ENCODE measurements around the gene DDA1. TPM values are rescaled to one million over a fixed set of nuclear protein-coding genes. Genes with fewer than 3 reads are reported as not detected.

The DDA1 gene
- total RNA-seq, 1 donor from 2014 or later = 21.9 TPM

DNA sequence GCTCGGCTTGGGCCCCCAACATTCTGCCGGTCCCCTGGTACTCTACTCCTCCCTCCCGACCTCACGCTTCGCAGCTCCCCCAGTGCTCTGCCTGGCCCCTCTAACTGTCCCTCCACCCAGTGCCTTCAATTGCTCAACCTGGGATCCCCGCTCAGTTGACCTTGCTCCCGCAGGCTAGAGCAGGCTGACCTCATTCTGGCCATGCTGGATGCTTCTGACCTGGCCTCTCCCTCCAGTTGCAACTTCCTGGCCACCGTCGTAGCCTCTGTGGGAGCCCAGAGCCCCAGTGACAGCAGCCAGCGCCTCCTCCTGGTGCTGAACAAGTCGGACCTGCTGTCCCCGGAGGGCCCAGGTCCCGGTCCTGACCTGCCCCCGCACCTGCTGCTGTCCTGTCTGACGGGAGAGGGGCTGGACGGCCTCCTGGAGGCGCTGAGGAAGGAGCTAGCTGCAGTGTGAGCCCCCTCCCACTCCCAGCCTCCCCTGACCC is 31.6 kb downstream of the DDA1 start:
- no peak overlapping the region for H3K4me3 Mint-ChIP-seq
- no peak overlapping the region for H3K27ac ChIP-seq
- no peak for TF ChIP-seq EZH2 (IDR thresholded peaks at IDR 0.05)
- TF ChIP-seq, protein P1, sequence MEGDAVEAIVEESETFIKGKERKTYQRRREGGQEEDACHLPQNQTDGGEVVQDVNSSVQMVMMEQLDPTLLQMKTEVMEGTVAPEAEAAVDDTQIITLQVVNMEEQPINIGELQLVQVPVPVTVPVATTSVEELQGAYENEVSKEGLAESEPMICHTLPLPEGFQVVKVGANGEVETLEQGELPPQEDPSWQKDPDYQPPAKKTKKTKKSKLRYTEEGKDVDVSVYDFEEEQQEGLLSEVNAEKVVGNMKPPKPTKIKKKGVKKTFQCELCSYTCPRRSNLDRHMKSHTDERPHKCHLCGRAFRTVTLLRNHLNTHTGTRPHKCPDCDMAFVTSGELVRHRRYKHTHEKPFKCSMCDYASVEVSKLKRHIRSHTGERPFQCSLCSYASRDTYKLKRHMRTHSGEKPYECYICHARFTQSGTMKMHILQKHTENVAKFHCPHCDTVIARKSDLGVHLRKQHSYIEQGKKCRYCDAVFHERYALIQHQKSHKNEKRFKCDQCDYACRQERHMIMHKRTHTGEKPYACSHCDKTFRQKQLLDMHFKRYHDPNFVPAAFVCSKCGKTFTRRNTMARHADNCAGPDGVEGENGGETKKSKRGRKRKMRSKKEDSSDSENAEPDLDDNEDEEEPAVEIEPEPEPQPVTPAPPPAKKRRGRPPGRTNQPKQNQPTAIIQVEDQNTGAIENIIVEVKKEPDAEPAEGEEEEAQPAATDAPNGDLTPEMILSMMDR (IDR thresholded peaks at IDR 0.05) = no peak
- TF ChIP-seq EZH2phosphoT487 (IDR thresholded peaks at IDR 0.05) = no peak
- no peak overlapping the region for H3K9ac ChIP-seq
- no peaks in the 10 kb centered on the region for H4K20me1 ChIP-seq (ENCODE audit: low read depth)
- peaks cover 10% of the 10 kb centered on the region for H3K79me2 ChIP-seq (ENCODE audit: low read depth)
- H3K9me3 ChIP-seq (ENCODE audit: low read depth) = no peaks in the 10 kb centered on the region
- H3K4me3 ChIP-seq = no peak overlapping the region
- H3K36me3 Mint-ChIP-seq = no peaks in the 10 kb centered on the region
- H3K27ac Mint-ChIP-seq = no peak overlapping the region
- peaks cover 5% of the 10 kb centered on the region for H3K4me1 Mint-ChIP-seq
- DNase-seq (ENCODE audit: low spot score) = no peak
- H3K4me2 ChIP-seq = no peak overlapping the region
- no peak overlapping the region for H2AFZ ChIP-seq (replicated peaks)
- H3K36me3 ChIP-seq = no peaks in the 10 kb centered on the region
- H3K9me3 Mint-ChIP-seq = no peaks in the 10 kb centered on the region
- peaks cover 9% of the 10 kb centered on the region for H3K27me3 Mint-ChIP-seq (ENCODE audit: insufficient read depth, low read depth)
- H3K27me3 ChIP-seq = no peaks in the 10 kb centered on the region
- peaks cover 5% of the 10 kb centered on the region for H3K4me1 ChIP-seq
- H3F3A ChIP-seq (ENCODE audit: low read depth) = peaks cover 18% of the 10 kb centered on the region

DNA sequence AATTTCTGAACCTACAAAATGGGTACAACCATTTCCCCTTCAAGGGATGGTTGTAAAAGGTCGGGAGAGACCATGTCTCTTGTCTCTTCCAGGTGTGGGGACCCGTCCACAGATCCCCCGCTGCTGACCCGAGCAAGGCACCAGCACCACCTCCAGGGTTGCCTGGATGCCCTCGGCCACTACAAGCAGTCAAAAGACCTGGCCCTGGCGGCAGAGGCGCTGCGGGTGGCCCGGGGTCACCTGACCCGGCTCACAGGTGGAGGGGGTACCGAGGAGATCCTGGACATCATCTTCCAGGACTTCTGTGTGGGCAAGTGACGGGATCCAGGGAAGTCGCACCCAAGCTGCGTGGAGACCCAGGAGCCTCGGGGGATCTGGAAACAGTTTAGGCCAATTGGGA is 32.0 kb downstream of the DDA1 start:
- Histone ChIP-seq H3F3A (ENCODE audit: low read depth) (peaks cover 15% of the 10 kb centered on the region), H3K4me1 (peaks cover 5% of the 10 kb centered on the region), H3K36me3 (no peaks in the 10 kb centered on the region), H3K4me2 (no peak overlapping the region), H4K20me1 (ENCODE audit: low read depth) (no peaks in the 10 kb centered on the region), H2AFZ (replicated peaks) (no peak overlapping the region), H3K9ac (no peak overlapping the region), H3K79me2 (ENCODE audit: low read depth) (peaks cover 10% of the 10 kb centered on the region), H3K4me3 (no peak overlapping the region), H3K27me3 (no peaks in the 10 kb centered on the region), H3K9me3 (ENCODE audit: low read depth) (no peaks in the 10 kb centered on the region), H3K27ac (no peak overlapping the region)
- DNase-seq (ENCODE audit: low spot score) = no peak
- Mint-ChIP-seq H3K9me3 (no peaks in the 10 kb centered on the region), H3K27ac (no peak overlapping the region), H3K4me1 (peaks cover 8% of the 10 kb centered on the region), H3K4me3 (no peak overlapping the region), H3K27me3 (ENCODE audit: insufficient read depth, low read depth) (peaks cover 9% of the 10 kb centered on the region), H3K36me3 (no peaks in the 10 kb centered on the region)
- TF ChIP-seq EZH2 (IDR thresholded peaks at IDR 0.05) = no peak
- TF ChIP-seq, protein P1 (IDR thresholded peaks at IDR 0.05) = no peak
- no peak for TF ChIP-seq EZH2phosphoT487 (IDR thresholded peaks at IDR 0.05)

DNA sequence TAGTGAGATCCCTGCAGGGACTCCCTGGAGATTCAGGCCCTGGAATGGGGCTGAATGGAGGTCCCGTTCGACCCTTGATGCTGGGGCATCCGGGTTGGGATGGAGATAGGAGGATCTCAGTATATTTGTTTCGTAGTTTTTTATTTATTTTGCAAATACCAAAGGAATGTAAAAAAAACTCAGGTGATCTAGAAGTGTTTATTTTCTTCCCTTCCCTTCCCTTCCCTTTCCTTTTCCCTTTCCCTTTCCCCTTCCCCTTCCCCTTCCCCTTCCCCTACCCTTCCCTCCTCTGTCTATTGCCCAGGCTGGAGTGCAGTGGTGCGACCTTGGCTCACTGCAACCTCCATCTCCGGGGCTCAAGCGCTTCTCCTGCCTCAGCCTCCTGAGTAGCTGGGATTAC is 32.5 kb downstream of the DDA1 start:
- TF ChIP-seq EZH2phosphoT487 (IDR thresholded peaks at IDR 0.05) (no peak), EZH2 (IDR thresholded peaks at IDR 0.05) (no peak)
- TF ChIP-seq, protein P1 (IDR thresholded peaks at IDR 0.05) = no peak
- DNase-seq (ENCODE audit: low spot score) = no peak
- Mint-ChIP-seq H3K9me3 (no peaks in the 10 kb centered on the region), H3K36me3 (no peaks in the 10 kb centered on the region), H3K27ac (no peak overlapping the region), H3K27me3 (ENCODE audit: insufficient read depth, low read depth) (peaks cover 9% of the 10 kb centered on the region), H3K4me1 (peaks cover 9% of the 10 kb centered on the region), H3K4me3 (no peak overlapping the region)
- no peaks in the 10 kb centered on the region for H3K36me3 ChIP-seq
- no peak overlapping the region for H2AFZ ChIP-seq (replicated peaks)
- H3K4me1 ChIP-seq = peaks cover 5% of the 10 kb centered on the region
- no peak overlapping the region for H3K9ac ChIP-seq
- H3K79me2 ChIP-seq (ENCODE audit: low read depth) = peaks cover 10% of the 10 kb centered on the region
- H3K9me3 ChIP-seq (ENCODE audit: low read depth) = no peaks in the 10 kb centered on the region
- no peak overlapping the region for H3K4me2 ChIP-seq
- H3K4me3 ChIP-seq = no peak overlapping the region
- peaks cover 11% of the 10 kb centered on the region for H3F3A ChIP-seq (ENCODE audit: low read depth)
- no peaks in the 10 kb centered on the region for H4K20me1 ChIP-seq (ENCODE audit: low read depth)
- H3K27ac ChIP-seq = no peak overlapping the region
- H3K27me3 ChIP-seq = no peaks in the 10 kb centered on the region
